T-helper 2 cell treated with Interferon-gamma antibody and Interleukin-4, amounts not matched to agents 5 μg/mL and 100 μg/mL, for 36 hours (primary cell): ENCODE data around the gene GAS2L1.

ENCODE experiments used
- DNase-seq: peaks from one replicate; pipeline ENCODE4 v3.0.0; 2021; ENCODE audit warnings: low spot score
- H3K27ac Mint-ChIP-seq: one replicate; pipeline ENCODE4 v1.8.0; 2021; ENCODE audit warnings: mild to moderate bottlenecking, mixed read lengths
- H3K27me3 Mint-ChIP-seq: one replicate; pipeline ENCODE4 v1.8.0; 2021; ENCODE audit warnings: low read depth, mixed read lengths
- H3K36me3 Mint-ChIP-seq: one replicate; pipeline ENCODE4 v1.8.0; 2021; ENCODE audit warnings: low read depth, mixed read lengths
- H3K4me1 Mint-ChIP-seq: one replicate; pipeline ENCODE4 v1.8.0; 2021; ENCODE audit warnings: low read depth, mixed read lengths
- H3K4me3 Mint-ChIP-seq: one replicate; pipeline ENCODE4 v1.8.0; 2022; ENCODE audit warnings: mild to moderate bottlenecking, moderate library complexity, mixed read lengths
- H3K9me3 Mint-ChIP-seq: one replicate; pipeline ENCODE4 v1.8.0; 2021; ENCODE audit warnings: mixed read lengths

Gene GAS2L1

DNA sequence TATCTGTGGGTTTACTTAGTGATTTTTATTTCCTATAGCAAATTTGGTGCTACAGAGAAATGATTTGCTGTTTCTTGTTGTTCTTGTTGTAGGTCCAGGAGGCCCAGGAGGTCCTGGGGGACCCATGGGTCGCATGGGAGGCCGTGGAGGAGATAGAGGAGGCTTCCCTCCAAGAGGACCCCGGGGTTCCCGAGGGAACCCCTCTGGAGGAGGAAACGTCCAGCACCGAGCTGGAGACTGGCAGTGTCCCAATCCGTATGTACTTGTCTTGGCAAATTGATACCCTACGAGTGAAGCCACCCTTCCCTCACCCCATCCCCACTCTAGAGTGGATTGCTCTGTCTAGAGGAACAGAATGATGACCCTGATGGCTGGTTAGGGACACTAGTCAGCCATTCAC is 7.8 kb upstream of the GAS2L1 start:
- Mint-ChIP-seq H3K9me3 (no peaks in the 10 kb centered on the region), H3K4me1 (no peaks in the 10 kb centered on the region), H3K27ac (no peak overlapping the region), H3K27me3 (no peaks in the 10 kb centered on the region), H3K4me3 (no peak overlapping the region), H3K36me3 (peaks cover 63% of the 10 kb centered on the region)
- no peak for DNase-seq

- Mint-ChIP-seq H3K36me3 (peaks cover 57% of the 10 kb centered on the region), H3K27me3 (no peaks in the 10 kb centered on the region), H3K4me3 (no peak overlapping the region), H3K4me1 (no peaks in the 10 kb centered on the region), H3K27ac (no peak overlapping the region), H3K9me3 (no peaks in the 10 kb centered on the region)
- no peak for DNase-seq
Measured at GRCh38 chr22:29299136-29299900, 7.1 kb upstream of the GAS2L1 start.

DNA sequence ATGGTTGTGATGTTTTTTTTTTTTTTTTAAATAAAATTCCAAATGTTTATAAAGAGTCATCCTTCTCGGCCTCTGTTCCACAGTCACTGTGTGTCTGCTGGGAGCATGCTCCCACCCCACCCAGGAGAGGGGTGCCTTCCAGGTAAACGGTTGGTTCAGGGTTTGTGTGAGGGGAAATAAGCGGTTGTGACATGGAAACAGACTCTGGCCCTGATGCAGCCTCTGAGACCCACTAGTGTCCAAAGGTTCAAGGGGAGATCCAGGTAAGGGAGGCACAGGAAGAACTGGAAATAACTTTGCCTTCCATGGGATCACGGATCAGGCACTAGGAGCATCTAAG is 6.0 kb upstream of the GAS2L1 start:
- no peaks in the 10 kb centered on the region for H3K9me3 Mint-ChIP-seq
- peaks cover 4% of the 10 kb centered on the region for H3K27me3 Mint-ChIP-seq
- no peak overlapping the region for H3K27ac Mint-ChIP-seq
- no peak for DNase-seq
- no peaks in the 10 kb centered on the region for H3K4me1 Mint-ChIP-seq
- H3K36me3 Mint-ChIP-seq, result peaks cover 53% of the 10 kb centered on the region
- H3K4me3 Mint-ChIP-seq, result no peak overlapping the region

DNA sequence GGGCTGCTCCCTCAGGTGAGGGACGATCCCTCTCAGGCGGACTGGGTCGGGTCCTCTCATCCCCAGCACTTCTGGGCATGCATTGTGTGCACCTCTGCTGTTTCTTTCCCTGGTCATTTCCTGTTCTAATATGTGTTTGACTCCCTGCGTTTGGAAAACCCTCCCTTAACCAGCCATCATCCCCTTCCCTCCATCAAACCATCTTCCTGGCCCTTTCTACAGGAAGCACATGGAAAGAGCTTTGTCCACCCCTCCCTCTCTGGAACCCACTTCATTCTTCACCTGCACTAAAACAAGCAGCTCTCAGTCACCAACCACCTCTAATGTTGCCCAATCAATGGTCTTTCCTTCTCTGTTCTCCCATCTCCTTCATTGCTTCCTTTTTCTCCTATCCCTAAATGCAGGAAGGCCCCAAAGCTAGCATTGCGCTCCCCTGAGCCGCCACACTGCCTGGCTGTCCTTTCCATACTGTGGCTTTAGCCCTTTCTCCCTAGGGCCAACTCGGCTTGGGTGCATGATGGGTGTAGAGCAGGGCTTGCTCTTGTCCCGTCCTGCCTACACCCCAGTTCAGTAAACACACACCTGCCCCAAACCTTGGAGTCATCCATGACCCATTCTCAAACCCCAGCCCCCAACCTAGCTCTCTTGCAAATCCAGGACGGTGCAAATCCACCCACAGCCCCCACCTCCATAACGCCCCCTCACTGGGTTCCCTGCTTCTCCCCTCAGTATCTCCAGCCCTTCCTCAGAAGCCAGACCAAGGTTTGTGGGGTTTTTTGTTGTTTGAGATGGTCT is 5.4 kb upstream of the GAS2L1 start:
- Mint-ChIP-seq H3K27ac (no peak overlapping the region), H3K36me3 (peaks cover 47% of the 10 kb centered on the region), H3K27me3 (peaks cover 6% of the 10 kb centered on the region), H3K4me3 (no peak overlapping the region), H3K9me3 (no peaks in the 10 kb centered on the region), H3K4me1 (peaks cover 2% of the 10 kb centered on the region)
- DNase-seq, result no peak

DNA sequence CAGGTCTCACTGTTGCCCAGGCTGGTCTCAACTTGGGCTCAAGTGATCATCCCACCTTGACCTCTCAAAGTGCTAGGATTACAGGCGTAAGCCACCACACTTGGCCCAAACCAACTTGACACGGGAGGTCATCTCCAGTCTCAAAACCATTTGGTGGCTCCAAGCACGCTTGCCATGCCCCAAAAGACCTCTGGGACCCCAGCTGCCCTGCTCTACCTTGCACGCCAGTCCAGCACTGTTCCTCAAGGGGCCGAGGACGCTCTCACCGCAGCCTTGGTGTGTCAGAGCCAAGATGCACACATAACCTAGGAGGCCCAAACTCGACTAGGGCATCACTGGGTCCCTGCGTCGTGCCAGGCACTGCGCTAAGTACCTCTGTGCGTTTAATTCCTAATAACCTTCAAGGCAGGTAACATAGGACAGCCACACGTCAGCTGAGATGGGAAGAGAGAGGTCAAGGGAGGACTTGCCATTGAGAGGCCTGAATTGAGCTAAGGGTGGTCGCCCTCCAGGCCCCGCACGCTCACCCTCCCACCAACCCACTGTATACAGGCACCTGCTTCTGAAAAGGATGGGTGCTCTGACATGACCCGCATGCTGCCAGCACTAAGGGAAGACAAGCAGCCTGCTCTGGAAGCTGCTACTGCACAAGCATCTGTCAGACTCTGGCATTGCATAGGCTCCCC is 4.6 kb upstream of the GAS2L1 start:
- Mint-ChIP-seq H3K4me1 (peaks cover 6% of the 10 kb centered on the region), H3K36me3 (peaks cover 41% of the 10 kb centered on the region), H3K27me3 (peaks cover 9% of the 10 kb centered on the region), H3K9me3 (no peaks in the 10 kb centered on the region), H3K27ac (no peak overlapping the region), H3K4me3 (no peak overlapping the region)
- DNase-seq, result no peak

DNA sequence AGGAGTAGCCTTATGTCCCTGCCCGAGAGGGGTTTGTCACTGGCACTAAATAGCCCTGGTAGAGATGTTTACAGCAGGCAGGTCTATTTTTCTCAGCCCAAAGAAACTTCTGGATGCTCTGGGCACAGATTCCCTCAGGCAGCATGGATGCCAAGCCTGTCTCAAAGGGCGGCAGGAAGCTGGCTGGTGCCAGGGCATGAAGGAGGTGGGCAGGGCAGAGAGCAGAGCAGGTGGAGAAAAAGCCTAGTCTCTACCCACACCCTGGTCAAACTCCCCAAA is 4.1 kb upstream of the GAS2L1 start:
- Mint-ChIP-seq H3K27ac (no peak overlapping the region), H3K4me1 (peaks cover 6% of the 10 kb centered on the region), H3K27me3 (peaks cover 10% of the 10 kb centered on the region), H3K36me3 (peaks cover 36% of the 10 kb centered on the region), H3K4me3 (no peak overlapping the region), H3K9me3 (no peaks in the 10 kb centered on the region)
- no peak for DNase-seq

GRCh38 chr22:29302681-29303465 is 3.6 kb upstream of the GAS2L1 start:
- Mint-ChIP-seq H3K4me1 (peaks cover 6% of the 10 kb centered on the region), H3K36me3 (peaks cover 31% of the 10 kb centered on the region), H3K27me3 (peaks cover 12% of the 10 kb centered on the region), H3K27ac (no peak overlapping the region), H3K9me3 (no peaks in the 10 kb centered on the region), H3K4me3 (no peak overlapping the region)
- no peak for DNase-seq

DNA sequence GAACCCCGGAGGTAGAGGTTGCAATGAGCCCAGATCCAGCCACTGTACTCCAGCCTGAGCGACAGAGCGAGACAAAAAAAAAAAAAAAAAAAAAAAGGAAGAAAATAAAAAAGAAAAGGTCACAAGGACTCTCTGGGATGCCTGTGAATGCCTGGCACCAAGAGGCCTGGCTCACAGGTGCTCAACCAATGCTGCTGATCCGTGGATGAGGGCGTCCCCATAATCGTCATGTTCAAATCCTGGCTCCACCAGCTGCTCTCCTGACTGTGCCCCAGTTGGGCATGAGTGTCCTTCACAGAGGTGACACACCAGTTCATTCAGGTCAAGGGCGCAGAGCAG is 645 bp upstream of the GAS2L1 start:
- H3K27ac Mint-ChIP-seq, result peak overlapping the region; percentile 20

GRCh38 chr22:29306835-29307595 is 565 bp downstream of the GAS2L1 start:
- Mint-ChIP-seq H3K27me3 (peaks cover 12% of the 10 kb centered on the region), H3K4me3 (peak overlapping the region; percentile 78), H3K9me3 (no peaks in the 10 kb centered on the region), H3K4me1 (peaks cover 8% of the 10 kb centered on the region), H3K27ac (no peak overlapping the region), H3K36me3 (no peaks in the 10 kb centered on the region)
- DNase-seq, result peak; percentile 54

More for the DNA sequence above, 645 bp upstream of the GAS2L1 start:
- no peak for DNase-seq
- Mint-ChIP-seq H3K4me3 (peak overlapping the region; percentile 78), H3K4me1 (peaks cover 6% of the 10 kb centered on the region), H3K27me3 (peaks cover 12% of the 10 kb centered on the region), H3K36me3 (peaks cover 7% of the 10 kb centered on the region), H3K9me3 (no peaks in the 10 kb centered on the region)

GRCh38 chr22:29307596-29308147 is 1.2 kb downstream of the GAS2L1 start:
- H3K36me3 Mint-ChIP-seq, result no peaks in the 10 kb centered on the region
- H3K4me1 Mint-ChIP-seq, result peaks cover 8% of the 10 kb centered on the region
- peak overlapping the region; percentile 74 for H3K4me3 Mint-ChIP-seq
- no peak for DNase-seq
- H3K27me3 Mint-ChIP-seq, result peaks cover 15% of the 10 kb centered on the region
- H3K27ac Mint-ChIP-seq, result no peak overlapping the region
- H3K9me3 Mint-ChIP-seq, result no peaks in the 10 kb centered on the region

DNA sequence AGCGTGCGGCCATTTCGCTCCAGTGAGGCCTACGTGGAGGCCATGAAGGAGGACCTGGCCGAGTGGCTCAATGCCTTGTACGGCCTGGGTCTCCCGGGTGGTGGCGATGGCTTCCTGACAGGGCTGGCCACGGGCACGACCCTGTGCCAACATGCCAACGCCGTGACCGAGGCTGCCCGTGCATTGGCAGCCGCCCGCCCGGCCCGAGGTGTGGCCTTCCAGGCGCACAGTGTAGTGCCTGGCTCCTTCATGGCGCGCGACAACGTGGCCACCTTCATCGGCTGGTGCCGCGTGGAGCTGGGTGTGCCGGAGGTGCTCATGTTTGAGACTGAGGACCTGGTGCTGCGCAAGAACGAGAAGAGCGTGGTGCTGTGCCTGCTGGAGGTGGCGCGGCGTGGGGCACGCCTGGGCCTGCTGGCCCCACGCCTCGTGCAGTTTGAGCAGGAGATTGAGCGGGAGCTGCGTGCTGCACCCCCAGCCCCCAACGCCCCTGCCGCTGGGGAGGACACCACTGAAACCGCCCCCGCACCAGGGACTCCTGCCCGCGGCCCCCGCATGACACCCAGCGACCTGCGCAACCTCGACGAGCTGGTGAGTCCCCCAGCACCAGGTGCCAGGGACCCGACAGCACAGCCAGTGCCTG is 1.8 kb downstream of the GAS2L1 start:
- DNase-seq, result no peak
- no peaks in the 10 kb centered on the region for H3K9me3 Mint-ChIP-seq
- no peak overlapping the region for H3K27ac Mint-ChIP-seq
- peak overlapping the region; percentile 42 for H3K4me3 Mint-ChIP-seq
- no peaks in the 10 kb centered on the region for H3K36me3 Mint-ChIP-seq
- peaks cover 8% of the 10 kb centered on the region for H3K4me1 Mint-ChIP-seq
- peaks cover 20% of the 10 kb centered on the region for H3K27me3 Mint-ChIP-seq

DNA sequence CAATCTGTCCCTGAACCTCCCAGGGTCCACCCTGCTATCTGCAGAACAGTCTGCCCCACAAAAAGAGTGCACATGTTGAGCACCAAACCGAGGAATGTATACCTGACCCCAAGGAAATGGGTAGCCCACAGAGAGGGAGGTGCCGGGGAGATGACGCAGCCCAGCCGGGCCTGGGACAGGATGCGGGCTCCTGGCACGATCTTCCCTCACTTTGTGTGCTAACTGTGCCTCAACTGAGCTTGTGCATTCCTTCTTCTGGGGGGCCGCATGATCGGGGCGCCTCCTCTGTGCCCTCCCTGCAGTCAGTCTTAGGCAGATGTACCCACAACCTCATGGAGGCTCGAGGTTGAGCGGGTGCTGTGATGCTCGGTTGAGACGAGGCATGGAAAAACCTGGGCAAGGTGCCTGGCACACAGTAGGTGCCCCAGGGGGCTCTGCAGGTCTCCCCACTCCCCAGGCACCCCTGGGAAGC is 2.4 kb downstream of the GAS2L1 start:
- DNase-seq, result no peak
- peaks cover 10% of the 10 kb centered on the region for H3K4me1 Mint-ChIP-seq
- no peaks in the 10 kb centered on the region for H3K9me3 Mint-ChIP-seq
- H3K4me3 Mint-ChIP-seq, result peak overlapping the region; percentile 42
- H3K27ac Mint-ChIP-seq, result peak overlapping the region; percentile 52
- H3K27me3 Mint-ChIP-seq, result peaks cover 25% of the 10 kb centered on the region
- H3K36me3 Mint-ChIP-seq, result no peaks in the 10 kb centered on the region
